PFSK-1 (cell line): ENCODE data around the gene CHID1.

Experiments
- FOXP2 ChIP-seq: optimal IDR thresholded peaks from 2 replicates; pipeline ENCODE3; 2011; ENCODE audit warnings: borderline replicate concordance, control low read depth, inconsistent platforms; ENCODE audit not compliant: insufficient read depth; ENCODE audit errors: extremely low read length, extremely low read depth
- POLR2AphosphoS5 ChIP-seq: IDR thresholded peaks from 2 replicates; pipeline ENCODE4 v1.6.1; 2012; ENCODE audit warnings: low read depth, mild to moderate bottlenecking, control low read depth, low read length, moderate library complexity
- REST ChIP-seq, 2 experiments: IDR thresholded peaks; 2 replicates each; pipeline versions ENCODE4 v1.6.1 to v1.8.0; 2011 to 2012; ENCODE audit warnings: low read depth in 2 of 2, low read length in 2 of 2, control low read depth in 1 of 2, inconsistent platforms in 1 of 2, mild to moderate bottlenecking in 1 of 2, moderate library complexity in 1 of 2; ENCODE audit not compliant: insufficient read depth in 1 of 2
- SIN3A ChIP-seq: IDR thresholded peaks from 2 replicates; pipeline ENCODE4 v1.6.1; 2012; ENCODE audit warnings: mild to moderate bottlenecking, low read length, moderate library complexity, borderline replicate concordance; ENCODE audit not compliant: insufficient read depth
- TAF1 ChIP-seq: IDR thresholded peaks from 2 replicates; pipeline ENCODE4 v1.6.1; 2012; ENCODE audit warnings: low read length, control low read depth, borderline replicate concordance; ENCODE audit not compliant: insufficient read depth

- no peak for TF ChIP-seq REST (IDR thresholded peaks at IDR 0.05; ENCODE audit: insufficient read depth in 1 of 2, low read depth in 2 of 2, low read length in 2 of 2)
- no peak for TF ChIP-seq POLR2AphosphoS5
- no peak for TF ChIP-seq TAF1
- no peak for TF ChIP-seq FOXP2
- TF ChIP-seq SIN3A: no peak
Observed at GRCh38 chr11:863023-863909, 47.3 kb downstream of the CHID1 start.
